CD14-positive monocyte (primary cell): ENCODE data around the gene PI4KB. TPM values are rescaled to one million over a fixed set of nuclear protein-coding genes. Genes with fewer than 3 reads are reported as not detected.

ENCODE experiments used
- DNase-seq, 3 donors: peaks; one replicate each; pipeline ENCODE4 v3.0.0-alpha.2; 2011 to 2022
- H2AFZ ChIP-seq: 2 replicates; pipeline ENCODE4 v1.6.0; 2012; ENCODE audit warnings: mild to moderate bottlenecking, low read depth, low read length, inconsistent platforms; ENCODE audit not compliant: insufficient read depth, poor library complexity, severe bottlenecking
- H3K27ac ChIP-seq, 2 donors: 1 replicate in 1 of 2; 2 replicates in 1 of 2; pipeline ENCODE4 v1.5.1; 2012 to 2013; ENCODE audit warnings: low read length in 2 of 2, control low read depth in 1 of 2, inconsistent platforms in 1 of 2, low read depth in 1 of 2, mild to moderate bottlenecking in 1 of 2
- H3K27me3 ChIP-seq, 2 donors: one replicate each; pipeline versions ENCODE4 v1.6.0 to v1.6.1; 2011 to 2013; ENCODE audit warnings: low read length in 2 of 2; ENCODE audit not compliant: control insufficient read depth in 2 of 2, insufficient read depth in 2 of 2
- H3K36me3 ChIP-seq, 2 donors: replicated peaks in 1 of 2; 1 replicate in 1 of 2; 2 replicates in 1 of 2; pipeline versions ENCODE4 v1.5.1 to v1.6.1; 2012 to 2013; ENCODE audit warnings: low read length in 2 of 2, control low read depth in 1 of 2, inconsistent platforms in 1 of 2, mild to moderate bottlenecking in 1 of 2; ENCODE audit not compliant: insufficient read depth in 2 of 2, control insufficient read depth in 1 of 2
- H3K4me1 ChIP-seq, 2 donors: 1 replicate in 1 of 2; 2 replicates in 1 of 2; pipeline versions ENCODE4 v1.5.1 to v1.6.1; 2012 to 2013; ENCODE audit warnings: low read length in 2 of 2, control low read depth in 1 of 2, inconsistent platforms in 1 of 2, mild to moderate bottlenecking in 1 of 2, moderate library complexity in 1 of 2; ENCODE audit not compliant: insufficient read depth in 2 of 2, control insufficient read depth in 1 of 2
- H3K4me2 ChIP-seq: replicated peaks from 2 replicates; pipeline ENCODE3; 2012; ENCODE audit warnings: low read length, moderate library complexity, mild to moderate bottlenecking; ENCODE audit not compliant: poor library complexity, severe bottlenecking; ENCODE audit errors: extremely low read depth
- H3K4me3 ChIP-seq, 3 experiments: fragments of 200-600 bp in 1 of 3; sonication (generic) in 1 of 3; replicated peaks in 1 of 3; 1 replicate in 2 of 3; 2 replicates in 1 of 3; pipeline ENCODE4 v1.5.1; 2011 to 2013; ENCODE audit warnings: low read length in 3 of 3, mild to moderate bottlenecking in 3 of 3, control low read depth in 2 of 3, low read depth in 2 of 3, inconsistent platforms in 1 of 3, moderate library complexity in 1 of 3
- H3K79me2 ChIP-seq: 2 replicates; pipeline ENCODE4 v1.6.0; 2012; ENCODE audit warnings: mild to moderate bottlenecking, control low read depth, inconsistent platforms, low read length, moderate library complexity; ENCODE audit not compliant: insufficient read depth
- H3K9ac ChIP-seq: 2 replicates; pipeline ENCODE4 v1.6.0; 2017; ENCODE audit warnings: low read length, mild to moderate bottlenecking; ENCODE audit not compliant: insufficient read depth, poor library complexity, severe bottlenecking
- H3K9me3 ChIP-seq, 2 donors: replicated peaks in 1 of 2; 1 replicate in 1 of 2; 2 replicates in 1 of 2; pipeline versions ENCODE4 v1.5.1 to v1.6.1; 2012 to 2013; ENCODE audit warnings: low read length in 2 of 2, control low read depth in 1 of 2; ENCODE audit not compliant: control insufficient read depth in 1 of 2, insufficient read depth in 1 of 2
- H4K20me1 ChIP-seq: 2 replicates; pipeline ENCODE4 v1.6.0; 2012; ENCODE audit warnings: mild to moderate bottlenecking, low read length, control low read depth, moderate library complexity; ENCODE audit not compliant: insufficient read depth
- H3K27ac Mint-ChIP-seq, 7 donors: one replicate each; pipeline ENCODE4 v1.8.0; 2020; ENCODE audit warnings: mild to moderate bottlenecking in 7 of 7, mixed read lengths in 7 of 7, moderate library complexity in 6 of 7, inconsistent platforms in 2 of 7
- H3K27me3 Mint-ChIP-seq, 3 donors: one replicate each; pipeline ENCODE4 v1.8.0; 2021 to 2022; ENCODE audit warnings: low read depth in 3 of 3, mild to moderate bottlenecking in 3 of 3, mixed read lengths in 3 of 3, moderate library complexity in 3 of 3, inconsistent platforms in 1 of 3
- H3K36me3 Mint-ChIP-seq, 2 donors: one replicate each; pipeline ENCODE4 v1.8.0; 2020; ENCODE audit warnings: mixed read lengths in 2 of 2, inconsistent platforms in 1 of 2, mild to moderate bottlenecking in 1 of 2
- H3K4me1 Mint-ChIP-seq: one replicate; pipeline ENCODE4 v1.8.0; 2020; ENCODE audit warnings: mild to moderate bottlenecking, mixed read lengths
- H3K4me3 Mint-ChIP-seq, 2 donors: one replicate each; pipeline ENCODE4 v1.8.0; 2020; ENCODE audit warnings: mild to moderate bottlenecking in 2 of 2, mixed read lengths in 2 of 2, moderate library complexity in 1 of 2
- H3K9me3 Mint-ChIP-seq, 7 donors: one replicate each; pipeline ENCODE4 v1.8.0; 2020 to 2022; ENCODE audit warnings: mixed read lengths in 7 of 7, mild to moderate bottlenecking in 6 of 7, moderate library complexity in 6 of 7, inconsistent platforms in 2 of 7
- CTCF ChIP-seq: fragments of 200-600 bp; IDR thresholded peaks from one replicate; pipeline ENCODE4 v1.8.0; 2022; ENCODE audit warnings: antibody characterized with exemption, mild to moderate bottlenecking
- WGBS: methylation state at CpG from one replicate; pipeline ENCODE4 v1.1.5; 2013; ENCODE audit warnings: missing lambda C conversion rate; ENCODE audit not compliant: insufficient coverage; 5-methylcytosine and 5-hydroxymethylcytosine counted together
- intact Hi-C, 2 donors: fragments of 100-400 bp; cut with micrococcal nuclease; formaldehyde crosslinking; loops; one replicate each; pipeline versions ENCODE4 v1.15.0 to v1.15.1; 2023
- polyA plus RNA-seq, 3 donors: library from polyadenylated mRNA; depleted of rRNA in 1 of 3; unstranded in 2 of 3; stranded (reverse) in 1 of 3; fragments of 300-500 nt in 2 of 3; fragments of >200 nt in 1 of 3; fragmentation: Illumina TruSeq in 2 of 3; gene quantifications; 1 replicate in 2 of 3; 2 replicates in 1 of 3; pipeline ENCODE4 v1.2.3, GENCODE V29; 2012 to 2021

Gene PI4KB
- polyA plus RNA-seq, 3 donors: 37.8 to 148 (median 50.3) TPM

DNA sequence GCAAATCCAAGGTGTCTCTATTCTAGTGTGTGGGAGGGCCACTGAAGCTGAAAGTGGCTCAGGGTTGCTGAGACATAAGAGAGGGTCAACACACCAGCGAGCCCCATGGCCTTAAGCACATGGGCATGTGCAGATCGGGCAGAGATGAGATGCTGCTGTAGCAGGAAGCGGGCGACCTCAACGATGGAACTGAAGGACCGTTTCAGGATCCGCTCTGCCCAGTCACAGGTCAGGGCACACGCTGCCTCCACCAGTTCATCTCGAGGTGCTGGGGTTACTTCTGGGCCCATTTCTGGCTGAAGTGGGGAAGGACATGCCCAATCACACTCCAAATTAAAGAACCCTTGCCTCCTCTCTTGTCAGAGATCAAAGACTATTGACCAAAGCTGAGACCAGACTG lies 16.4 kb upstream of the PI4KB start:
- WGBS: 87% methylated on average over 8 of the region's 9 CpGs
- Mint-ChIP-seq H3K36me3 (peaks cover 41 to 43% of the 10 kb centered on the region in 2 donors), H3K27me3 (no peaks in the 10 kb centered on the region), H3K27ac (peak overlapping the region in 4 of 7 donors; percentile 63 to 86 (median 76)), H3K4me1 (peaks cover 38% of the 10 kb centered on the region), H3K9me3 (no peaks in the 10 kb centered on the region), H3K4me3 (no peak overlapping the region)
- no peak for DNase-seq
- Histone ChIP-seq H3K9ac (no peak overlapping the region), H3K9me3 (no peaks in the 10 kb centered on the region), H3K4me2 (no peak overlapping the region), H3K79me2 (peaks cover 18% of the 10 kb centered on the region), H3K27me3 (no peaks in the 10 kb centered on the region), H3K27ac (peak overlapping the region in 1 of 2 donors; percentile 44), H4K20me1 (no peaks in the 10 kb centered on the region), H3K4me3 (no peak overlapping the region), H3K36me3 (peaks cover 30 to 41% of the 10 kb centered on the region in 2 donors), H2AFZ (no peak overlapping the region), H3K4me1 (peaks cover 26 to 34% of the 10 kb centered on the region in 2 donors)
- no peak for TF ChIP-seq CTCF
- intact Hi-C loops: loop anchor here in 1 of 2 donors (5.0 kb wide), 1 partner anchor 54 kb away; the partner anchor contains the start of gene PSMB4

DNA sequence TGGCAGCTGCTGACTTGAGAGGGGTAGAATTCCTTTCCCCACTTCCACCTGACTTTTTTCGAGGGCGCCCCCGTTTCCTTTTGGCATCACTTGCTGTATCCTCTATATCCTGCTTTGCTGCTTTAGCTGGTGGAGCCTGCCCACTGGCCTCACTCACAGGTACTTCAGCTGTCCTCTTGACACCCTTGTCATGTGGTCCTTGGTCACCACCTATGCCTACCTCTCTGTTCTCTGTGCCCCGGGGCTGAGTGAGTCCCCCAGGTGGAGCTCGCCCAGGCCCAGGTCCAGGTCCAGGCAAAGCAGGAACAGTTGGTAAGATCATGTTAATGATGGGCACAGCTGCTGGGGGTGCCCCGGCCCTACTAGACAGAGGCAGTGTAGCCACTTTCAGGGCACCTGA lies 15.4 kb upstream of the PI4KB start:
- peaks cover 21 to 28% of the 10 kb centered on the region in 2 donors for H3K4me1 ChIP-seq
- 88% methylated on average over 5 of the region's 6 CpGs for WGBS
- TF ChIP-seq CTCF: no peak
- intact Hi-C loops: loop anchor here in 1 of 2 donors (5.0 kb wide), 1 partner anchor 55 kb away; the partner anchor contains the start of gene PSMB4
- peak overlapping the region in 1 of 2 donors; percentile 57 for H3K27ac ChIP-seq
- Mint-ChIP-seq H3K27me3 (no peaks in the 10 kb centered on the region), H3K9me3 (no peaks in the 10 kb centered on the region), H3K4me1 (peaks cover 31% of the 10 kb centered on the region), H3K4me3 (no peak overlapping the region), H3K36me3 (peaks cover 42 to 45% of the 10 kb centered on the region in 2 donors), H3K27ac (peak overlapping the region in 4 of 7 donors; percentile 50 to 78 (median 66))
- H4K20me1 ChIP-seq: no peaks in the 10 kb centered on the region
- no peak overlapping the region for H3K4me2 ChIP-seq
- H3K27me3 ChIP-seq: no peaks in the 10 kb centered on the region
- H2AFZ ChIP-seq: no peak overlapping the region
- DNase-seq: no peak
- no peaks in the 10 kb centered on the region for H3K9me3 ChIP-seq
- H3K79me2 ChIP-seq: peaks cover 18% of the 10 kb centered on the region
- H3K9ac ChIP-seq: no peak overlapping the region
- H3K36me3 ChIP-seq: peaks cover 30 to 41% of the 10 kb centered on the region in 2 donors
- no peak overlapping the region for H3K4me3 ChIP-seq
